PC-3 (cell line): ENCODE results near the gene SLC38A5. TPM values are rescaled to one million over a fixed set of nuclear protein-coding genes. Genes with fewer than 3 reads are reported as not detected.

Experiments
- ATAC-seq: fragments of 200-7000 bp; cut with Tn5 transposase; 2 replicates; pipeline ENCODE4 v1.9.1; 2020; ENCODE audit warnings: mild to moderate bottlenecking, moderate library complexity
- BruUV-seq: library from RNA; stranded (reverse); fragments of 400-500 nt; replicated peaks from 2 replicates; lab custom pipeline; 2021; lab: Mats Ljungman, UMichigan
- CTCF ChIA-PET: fragments of 300-600 bp; sonication (Branson Sonifier 250); formaldehyde crosslinking; loops from one replicate; lab custom pipeline; 2022; ENCODE audit warnings: antibody characterized with exemption; lab: Charles Lee
- POLR2A ChIA-PET: fragments of 300-600 bp; sonication (Branson Sonifier 250); formaldehyde crosslinking; loops from one replicate; lab custom pipeline; 2022; ENCODE audit warnings: antibody characterized with exemption; ENCODE audit not compliant: unreplicated experiment; lab: Charles Lee
- DNase-seq: peaks from one replicate; pipeline ENCODE4 v3.0.0-alpha.2; 2015
- H2AFZ ChIP-seq: fragments of 300-600 bp; sonication (generic); 2 replicates; pipeline ENCODE4 v1.6.0; 2016; ENCODE audit warnings: antibody characterized with exemption, low read length
- H3F3A ChIP-seq: fragments of 300-600 bp; sonication (generic); one replicate; pipeline ENCODE4 v1.6.0; 2017; ENCODE audit warnings: antibody characterized with exemption, low read length, control low read depth, mild to moderate bottlenecking; ENCODE audit not compliant: unreplicated experiment
- H3K27ac ChIP-seq: fragments of 300-600 bp; sonication (generic); 2 replicates; pipeline ENCODE4 v1.5.1; 2016; ENCODE audit warnings: mild to moderate bottlenecking, low read length
- H3K27me3 ChIP-seq: fragments of 300-600 bp; sonication (generic); 2 replicates; pipeline ENCODE4 v1.6.1; 2016; ENCODE audit warnings: low read length, mixed read lengths
- H3K36me3 ChIP-seq: fragments of 300-600 bp; sonication (generic); 2 replicates; pipeline ENCODE4 v1.6.1; 2016; ENCODE audit warnings: low read depth, mixed run types, low read length, mixed read lengths
- H3K4me1 ChIP-seq: fragments of 300-600 bp; sonication (generic); 2 replicates; pipeline ENCODE4 v1.5.1; 2016; ENCODE audit warnings: low read length; ENCODE audit not compliant: insufficient read depth
- H3K4me2 ChIP-seq: fragments of 300-600 bp; sonication (generic); 2 replicates; pipeline ENCODE4 v1.6.0; 2016; ENCODE audit warnings: low read length
- H3K4me3 ChIP-seq: fragments of 300-600 bp; sonication (generic); 2 replicates; pipeline ENCODE4 v1.5.1; 2016; ENCODE audit warnings: mild to moderate bottlenecking, low read length, mixed read lengths
- H3K79me2 ChIP-seq: fragments of 300-600 bp; sonication (generic); 2 replicates; pipeline ENCODE4 v1.6.1; 2017; ENCODE audit warnings: low read length, mixed read lengths
- H3K9ac ChIP-seq: fragments of 300-600 bp; sonication (generic); 2 replicates; pipeline ENCODE4 v1.6.0; 2016; ENCODE audit warnings: mild to moderate bottlenecking, low read length
- H3K9me2 ChIP-seq: fragments of 300-600 bp; sonication (generic); replicated peaks from 2 replicates; pipeline ENCODE4 v1.6.1; 2016; ENCODE audit warnings: mixed run types, low read length, mixed read lengths
- H3K9me3 ChIP-seq: fragments of 300-600 bp; sonication (generic); 2 replicates; pipeline ENCODE4 v1.6.1; 2016; ENCODE audit warnings: low read length, mixed read lengths
- H4K20me1 ChIP-seq: fragments of 300-600 bp; sonication (generic); 2 replicates; pipeline ENCODE4 v1.6.1; 2016; ENCODE audit warnings: low read length, mixed read lengths
- CTCF ChIP-seq: fragments of 300-600 bp; sonication (generic); conservative IDR thresholded peaks from 2 replicates; pipeline ENCODE4 v1.5.1; 2017; ENCODE audit warnings: antibody characterized with exemption, low read depth, mild to moderate bottlenecking, low read length
- EZH2 ChIP-seq: fragments of 300-600 bp; sonication (generic); IDR thresholded peaks from one replicate; pipeline ENCODE4 v1.6.1; 2017; ENCODE audit warnings: antibody characterized with exemption, mild to moderate bottlenecking, low read length; ENCODE audit not compliant: unreplicated experiment
- EZH2phosphoT487 ChIP-seq: fragments of 300-600 bp; sonication (generic); IDR thresholded peaks from 2 replicates; pipeline ENCODE4 v1.6.1; 2018; ENCODE audit warnings: mild to moderate bottlenecking, antibody characterized with exemption, low read length, borderline replicate concordance
- intact Hi-C: fragments of 100-400 bp; cut with micrococcal nuclease; formaldehyde crosslinking; loops from 2 replicates; pipeline ENCODE4 v1.9.0; 2023
- total RNA-seq: library from RNA; depleted of rRNA; stranded (reverse); fragments of >200 nt; gene quantifications from 2 replicates; pipeline ENCODE4 v1.2.3, GENCODE V29; 2014

SLC38A5 gene
- total RNA-seq, 1 experiment from 2014 or later, result 2.4 TPM

DNA sequence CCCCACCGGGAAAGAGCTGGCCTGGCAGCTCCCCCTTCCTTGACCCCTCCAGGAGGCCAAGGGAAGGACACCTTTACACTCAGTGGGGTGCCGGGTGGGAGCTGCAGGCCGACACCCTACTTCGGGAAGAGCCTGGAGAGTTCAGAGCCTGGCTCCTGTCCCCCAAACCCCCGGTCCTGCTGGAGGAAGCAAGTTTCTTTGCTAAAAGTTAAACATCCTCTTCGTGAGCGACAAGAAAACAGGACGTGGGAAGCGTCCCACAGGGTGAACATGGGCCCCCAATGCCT is 3.6 kb upstream of the SLC38A5 start:
- no peaks in the 10 kb centered on the region; the same call in 1 of the 2 replicates for H3K36me3 ChIP-seq
- no peaks in the 10 kb centered on the region for H3K9me3 ChIP-seq
- no peak overlapping the region for H3K27ac ChIP-seq
- no peak for TF ChIP-seq EZH2phosphoT487
- no peak for TF ChIP-seq EZH2
- no TSS peak for BruUV-seq
- H3K9me2 ChIP-seq, result no peaks in the 10 kb centered on the region
- H3K9ac ChIP-seq, result no peak overlapping the region
- no peak overlapping the region for H3K4me3 ChIP-seq
- peaks cover 19% of the 10 kb centered on the region for H3K4me1 ChIP-seq
- CTCF ChIA-PET, result interaction anchor here (0.7 kb wide), 1 partner anchor 8 kb away, joined by 4 read pairs; no protein-coding TSS in a partner anchor
- peaks cover 10% of the 10 kb centered on the region; the same call in 1 of the 2 replicates for H4K20me1 ChIP-seq
- POLR2A ChIA-PET, result no interaction called here
- H3K79me2 ChIP-seq, result peaks cover 41% of the 10 kb centered on the region
- ATAC-seq (no peak), DNase-seq (no peak)
- no peaks in the 10 kb centered on the region for H3K27me3 ChIP-seq
- H3K4me2 ChIP-seq, result no peak overlapping the region
- no peaks in the 10 kb centered on the region for H3F3A ChIP-seq
- intact Hi-C loops, result no loop called here
- no peak overlapping the region for H2AFZ ChIP-seq

GRCh38 chrX:48472851-48473703 is 3.0 kb upstream of the SLC38A5 start:
- no peaks in the 10 kb centered on the region for H3K9me3 ChIP-seq
- peaks cover 36% of the 10 kb centered on the region for H3K79me2 ChIP-seq
- CTCF ChIA-PET, result no interaction called here
- no peak overlapping the region for H3K9ac ChIP-seq
- peaks cover 19% of the 10 kb centered on the region for H3K4me1 ChIP-seq
- no peaks in the 10 kb centered on the region; the same call in 1 of the 2 replicates for H3K36me3 ChIP-seq
- H2AFZ ChIP-seq, result no peak overlapping the region
- H3K4me2 ChIP-seq, result no peak overlapping the region
- no peak for TF ChIP-seq EZH2phosphoT487
- no peak for TF ChIP-seq EZH2
- TF ChIP-seq CTCF, result no peak
- intact Hi-C loops, result no loop called here
- H3K27ac ChIP-seq, result no peak overlapping the region
- peaks cover 10% of the 10 kb centered on the region; the same call in 1 of the 2 replicates for H4K20me1 ChIP-seq
- H3F3A ChIP-seq, result no peaks in the 10 kb centered on the region
- POLR2A ChIA-PET, result no interaction called here
- ATAC-seq (no peak), DNase-seq (no peak)
- no peaks in the 10 kb centered on the region for H3K9me2 ChIP-seq
- BruUV-seq, result no TSS peak
- no peak overlapping the region for H3K4me3 ChIP-seq
- H3K27me3 ChIP-seq, result no peaks in the 10 kb centered on the region

DNA sequence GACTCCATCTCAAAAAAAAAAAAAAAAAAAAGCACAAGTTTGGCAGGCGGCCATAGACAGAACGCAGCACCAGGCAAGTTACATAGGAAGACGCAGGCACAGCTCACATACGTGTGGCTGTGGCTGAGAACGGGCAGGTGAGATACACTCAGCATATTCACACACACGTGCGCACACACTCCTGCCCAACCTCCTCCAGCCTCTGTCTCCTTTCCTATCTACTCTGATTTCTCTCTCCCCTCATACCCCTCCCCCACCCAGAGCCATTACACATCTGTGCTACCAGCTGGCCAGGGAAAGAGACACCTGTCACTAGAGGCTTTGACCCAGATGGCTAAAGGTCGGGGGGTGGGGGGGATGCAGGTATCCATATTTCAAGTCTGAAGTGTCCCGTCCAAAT is 2.2 kb upstream of the SLC38A5 start:
- POLR2A ChIA-PET, result no interaction called here
- no peak for TF ChIP-seq CTCF
- no peak for TF ChIP-seq EZH2phosphoT487
- no peak for TF ChIP-seq EZH2
- BruUV-seq, result no TSS peak

More for the DNA sequence above, 2.2 kb upstream of the SLC38A5 start:
- no peaks in the 10 kb centered on the region for H3K36me3 ChIP-seq
- peaks cover 12% of the 10 kb centered on the region for H3K4me1 ChIP-seq
- no peaks in the 10 kb centered on the region for H3F3A ChIP-seq
- CTCF ChIA-PET, result no interaction called here
- H3K9me2 ChIP-seq, result no peaks in the 10 kb centered on the region
- H3K4me2 ChIP-seq, result no peak overlapping the region
- no peak for ATAC-seq
- H3K4me3 ChIP-seq, result no peak overlapping the region
- no peak for DNase-seq
- no peaks in the 10 kb centered on the region for H3K9me3 ChIP-seq
- no peak overlapping the region for H3K27ac ChIP-seq
- H3K79me2 ChIP-seq, result peaks cover 27% of the 10 kb centered on the region
- intact Hi-C loops, result no loop called here
- no peaks in the 10 kb centered on the region for H3K27me3 ChIP-seq
- H4K20me1 ChIP-seq, result 0 out of 2 replicates have a peak, but pooled peaks cover 3% of the 10 kb centered on the region
- no peak overlapping the region for H2AFZ ChIP-seq
- no peak overlapping the region for H3K9ac ChIP-seq
